Inferior parietal cortex (tissue), 1 donor: ENCODE results near the gene SLC35F6.
"Not testable (repeated sequence)": the region's sequence is repeated elsewhere in the genome, so short reads cannot be mapped to it uniquely, and the experiment has no call there.

Experiments
- DNase-seq: peaks from one replicate; pipeline ENCODE4 v3.0.0-alpha.2; 2016; ENCODE audit errors: extremely low spot score

SLC35F6 gene

DNA sequence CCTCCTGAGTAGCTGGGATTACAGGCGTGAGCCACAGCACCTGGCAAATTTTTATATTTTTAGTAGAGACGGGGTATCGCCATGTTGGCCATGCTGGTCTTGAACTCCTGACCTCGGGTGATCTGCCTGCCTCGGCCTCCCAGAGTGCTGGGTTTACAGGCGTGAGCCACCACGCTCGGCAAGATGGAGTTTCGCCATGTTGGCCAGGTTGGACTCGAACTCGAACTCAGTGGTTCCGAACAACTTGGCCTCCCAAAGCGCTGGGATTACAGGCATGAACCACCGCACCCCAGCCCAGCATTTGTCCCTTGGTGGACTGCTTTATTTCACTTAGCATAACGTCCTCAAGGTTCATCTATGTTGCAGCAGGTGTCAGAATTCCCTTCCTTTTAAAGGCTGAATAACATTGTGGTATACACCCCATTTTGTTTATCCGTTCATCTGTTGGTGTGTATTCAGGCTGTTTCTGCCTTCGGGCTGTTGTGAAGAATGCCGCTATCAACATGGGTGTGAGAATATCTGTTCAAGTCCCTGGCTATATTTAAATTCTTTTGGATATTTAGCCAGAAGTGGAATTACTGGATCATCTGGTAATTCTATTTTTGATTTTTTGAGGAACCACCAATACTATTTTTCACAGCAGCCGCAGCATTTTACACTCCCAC lies 20.6 kb downstream of the SLC35F6 start:
- DNase-seq = no peak

DNA sequence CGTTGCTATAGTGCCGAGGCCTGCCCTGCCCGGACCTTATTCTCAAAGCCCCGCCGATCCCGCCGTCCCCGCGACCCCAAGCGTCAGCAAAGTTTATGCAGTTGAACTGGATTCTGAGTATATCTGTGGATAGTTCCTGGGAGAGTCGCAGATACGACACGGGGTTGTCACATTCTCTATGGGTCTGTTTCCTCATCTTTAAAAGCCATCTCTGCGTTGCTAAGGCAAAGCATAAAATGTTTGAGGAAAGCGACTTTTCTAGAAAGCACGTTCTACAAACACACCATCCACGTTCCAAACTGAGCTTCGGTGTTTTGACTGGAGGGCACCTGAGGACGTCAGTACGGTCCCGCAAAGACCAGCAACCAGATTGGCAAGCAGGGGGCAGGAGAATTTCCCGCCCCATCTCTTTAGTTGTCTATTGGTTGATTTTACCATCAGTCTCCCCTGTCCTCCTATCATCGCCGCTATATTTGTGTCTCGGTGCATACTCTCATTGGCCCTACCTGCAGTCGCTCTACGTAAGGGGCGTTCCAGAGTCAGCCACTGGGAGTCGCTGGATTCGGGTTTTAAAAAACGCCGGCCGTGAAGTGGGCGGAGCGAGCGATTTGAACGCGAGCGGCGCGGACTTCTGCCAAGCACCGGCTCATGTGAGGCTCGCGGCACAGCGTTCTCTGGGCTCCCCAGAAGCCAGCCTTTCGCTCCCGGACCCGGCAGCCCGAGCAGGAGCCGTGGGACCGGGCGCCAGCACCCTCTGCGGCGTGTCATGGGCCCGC lies 21.5 kb downstream of the SLC35F6 start, which contains the start of gene CENPA:
CENPA (plus strand) TSS at position 626 of the 776 bp plus-strand sequence; CDS start at position 767, 141 bp downstream.
- DNase-seq = peak; percentile 99

DNA sequence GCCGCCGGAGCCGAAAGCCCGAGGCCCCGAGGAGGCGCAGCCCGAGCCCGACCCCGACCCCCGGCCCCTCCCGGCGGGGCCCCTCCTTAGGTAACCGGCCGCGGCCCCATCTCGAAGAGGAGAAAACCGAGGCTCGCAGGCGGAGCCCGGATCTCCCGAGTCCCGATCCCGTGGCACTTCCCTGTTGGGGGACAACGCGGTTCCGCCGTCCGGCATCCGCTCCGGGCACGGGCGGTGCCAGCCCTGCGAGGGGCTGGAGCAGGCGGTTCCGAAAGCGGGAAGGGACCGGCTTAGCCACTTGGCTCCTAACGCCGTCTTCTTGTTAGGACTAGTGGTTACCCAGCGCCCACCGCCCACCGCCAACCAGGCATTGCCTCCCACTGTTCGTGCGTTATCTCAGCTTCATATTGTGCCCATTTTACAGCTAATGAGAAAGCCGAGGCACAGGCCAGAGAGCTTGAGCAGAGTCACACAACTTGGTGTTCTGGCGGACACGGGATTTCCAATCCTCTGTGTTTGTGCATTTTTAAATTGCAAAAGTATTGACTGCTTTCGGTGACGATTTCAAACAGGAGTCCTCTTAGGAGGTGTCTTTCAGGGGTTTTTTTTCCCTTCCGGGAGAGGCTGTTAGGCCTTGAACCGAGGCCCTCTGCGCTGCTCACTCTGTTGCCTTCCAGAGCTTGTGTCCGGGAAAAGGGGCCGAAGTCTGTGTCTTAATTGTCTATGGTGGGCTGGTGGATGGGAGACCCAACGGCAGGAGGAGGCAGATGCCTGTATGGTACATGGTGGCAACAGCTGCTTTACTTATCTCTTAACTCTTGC lies 22.3 kb downstream of the SLC35F6 start:
- no peak for DNase-seq

DNA sequence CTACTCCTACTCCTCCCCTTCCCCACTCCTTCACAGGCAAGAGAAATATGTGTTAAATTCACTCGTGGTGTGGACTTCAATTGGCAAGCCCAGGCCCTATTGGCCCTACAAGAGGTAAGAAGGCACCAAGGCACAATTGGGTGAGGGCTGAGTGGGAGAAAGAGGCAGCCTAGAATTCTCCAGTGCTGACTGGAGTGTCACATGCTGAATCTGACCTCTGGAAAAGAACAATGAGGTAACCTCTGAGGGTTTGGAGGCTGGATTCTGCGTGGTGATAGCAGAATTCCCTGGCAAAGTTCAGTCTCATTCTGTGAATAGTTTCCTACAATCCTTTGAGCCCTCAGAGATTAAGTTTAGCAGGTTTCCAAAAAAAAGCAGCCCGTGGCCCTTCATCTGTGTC lies 28.6 kb downstream of the SLC35F6 start:
- no peak for DNase-seq

DNA sequence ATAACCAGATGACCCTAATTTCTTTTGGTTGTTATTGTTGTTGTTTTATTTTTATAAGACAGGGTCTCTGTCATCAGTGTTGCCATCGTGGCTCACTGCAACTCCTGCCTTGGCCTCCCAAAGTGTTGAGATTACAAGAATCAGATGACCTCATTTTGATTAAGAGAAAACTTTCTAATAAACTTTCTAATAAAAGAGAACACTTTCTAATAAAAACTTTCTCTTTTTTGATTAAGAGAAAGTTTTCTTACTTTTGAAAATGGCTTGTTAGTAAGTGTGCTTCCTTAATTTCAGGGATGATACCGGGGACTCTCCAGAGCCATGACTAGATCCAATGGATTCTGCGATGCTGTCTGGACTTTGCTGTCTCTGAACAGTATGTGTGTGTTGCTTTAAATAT lies 29.4 kb downstream of the SLC35F6 start:
- DNase-seq = no peak

DNA sequence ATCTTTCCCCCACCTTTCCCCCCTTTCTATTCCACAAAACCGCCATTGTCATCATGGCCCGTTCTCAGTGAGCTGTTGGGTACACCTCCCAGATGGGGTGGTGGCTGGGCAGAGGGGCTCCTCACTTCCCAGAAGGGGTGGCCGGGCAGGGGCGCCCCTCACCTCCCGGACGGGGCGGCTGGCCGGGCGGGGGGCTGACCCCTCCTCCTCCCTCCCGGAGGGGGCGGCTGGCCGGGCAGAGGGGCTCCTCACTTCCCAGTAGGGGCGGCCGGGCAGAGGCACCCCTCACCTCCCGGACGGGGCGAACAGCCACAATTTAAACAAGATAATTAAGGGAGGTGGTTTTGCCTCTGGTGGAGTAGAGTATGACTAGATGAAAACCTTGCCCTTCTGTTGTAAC lies 31.1 kb downstream of the SLC35F6 start:
- DNase-seq = not testable (repeated sequence)

DNA sequence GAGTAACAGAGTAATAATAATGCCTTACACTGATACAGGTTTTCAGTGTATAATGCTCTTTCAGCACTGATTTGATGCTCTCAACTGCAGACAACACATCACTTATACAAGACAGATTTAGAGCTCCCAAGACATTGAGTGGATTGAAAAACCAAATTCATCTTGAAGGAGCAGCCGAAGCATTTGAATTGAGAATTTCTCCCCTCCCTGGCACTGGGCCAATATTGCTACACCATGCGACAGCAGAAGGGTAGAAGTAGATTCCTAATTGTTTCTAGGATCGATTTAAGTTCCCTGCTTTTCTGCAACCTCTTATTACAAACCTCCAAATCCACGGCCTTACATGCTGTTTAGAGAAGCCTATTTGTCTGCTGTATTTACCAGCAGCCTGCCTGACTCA lies 37.2 kb downstream of the SLC35F6 start:
- no peak for DNase-seq

DNA sequence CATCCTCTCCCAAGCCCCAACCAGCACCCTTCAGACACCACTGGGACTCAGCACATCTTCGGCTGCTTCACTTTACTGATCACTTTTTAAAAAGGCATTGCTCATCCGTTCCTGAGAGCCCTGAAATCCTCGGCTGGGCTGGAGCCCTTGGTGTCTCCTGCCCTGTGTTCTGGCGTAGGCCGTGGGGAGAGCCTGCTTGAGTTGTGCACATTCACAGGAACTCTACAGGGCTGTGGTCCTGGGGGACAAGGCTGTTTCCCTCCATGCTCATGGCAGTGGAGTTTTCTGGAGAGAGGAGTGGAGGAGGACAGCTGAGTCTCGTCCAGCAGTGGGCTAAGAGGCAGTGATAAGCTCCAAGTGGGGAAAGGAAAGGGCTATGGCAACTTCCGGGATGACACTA lies 37.7 kb downstream of the SLC35F6 start:
- no peak for DNase-seq

DNA sequence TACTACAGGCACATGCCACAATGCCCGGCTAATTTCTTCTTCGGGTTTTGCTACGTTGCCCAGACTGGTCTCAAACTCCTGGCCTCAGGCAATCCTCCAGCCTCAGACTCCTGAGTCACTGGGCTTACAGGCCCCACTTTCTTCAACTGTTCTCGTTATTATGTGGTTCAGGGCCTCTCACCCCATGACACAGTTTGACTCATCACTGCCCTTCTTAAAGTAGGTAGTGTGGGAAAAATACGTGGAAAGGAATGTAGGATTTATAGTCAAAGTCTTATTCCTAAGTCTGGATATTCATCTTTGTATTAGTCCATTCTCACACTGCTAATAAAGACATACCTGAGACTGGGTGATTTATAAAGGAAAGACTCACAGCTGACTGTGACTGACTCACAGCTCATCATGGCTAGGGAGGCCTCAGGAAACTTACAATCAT lies 41.2 kb downstream of the SLC35F6 start:
- DNase-seq = no peak

DNA sequence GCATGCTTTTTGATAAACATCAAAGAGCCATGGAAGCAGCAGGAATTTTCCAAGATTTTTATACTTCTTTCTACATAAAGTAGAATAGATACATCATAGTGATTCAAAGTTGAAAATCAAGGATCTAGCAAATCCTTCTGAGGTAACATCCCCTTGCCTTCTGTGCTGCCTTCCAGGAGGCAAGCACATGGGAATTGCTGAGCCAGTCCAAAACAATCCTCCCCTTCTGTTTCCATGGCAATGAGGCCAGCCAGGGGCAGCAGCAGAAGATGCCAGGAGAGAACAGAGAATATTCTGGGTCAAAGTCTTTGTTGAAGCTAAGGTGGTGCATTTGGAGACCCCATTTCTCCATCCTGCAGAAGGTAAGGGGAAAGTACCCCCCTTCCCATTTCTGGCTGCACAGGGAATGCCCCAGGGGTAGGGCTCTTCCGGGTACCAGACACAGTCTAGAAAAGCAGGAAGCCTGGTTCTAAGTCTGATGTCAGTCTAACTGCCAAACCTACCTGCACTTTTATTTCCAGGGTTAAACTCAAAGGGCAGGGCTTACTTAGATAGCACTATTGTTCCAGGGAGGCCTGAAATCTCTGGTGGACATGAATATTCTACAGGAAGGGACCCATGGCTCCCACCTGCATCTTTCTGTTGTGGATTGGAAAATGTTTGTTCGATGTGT lies 43.8 kb downstream of the SLC35F6 start:
- peak; percentile 20 for DNase-seq

DNA sequence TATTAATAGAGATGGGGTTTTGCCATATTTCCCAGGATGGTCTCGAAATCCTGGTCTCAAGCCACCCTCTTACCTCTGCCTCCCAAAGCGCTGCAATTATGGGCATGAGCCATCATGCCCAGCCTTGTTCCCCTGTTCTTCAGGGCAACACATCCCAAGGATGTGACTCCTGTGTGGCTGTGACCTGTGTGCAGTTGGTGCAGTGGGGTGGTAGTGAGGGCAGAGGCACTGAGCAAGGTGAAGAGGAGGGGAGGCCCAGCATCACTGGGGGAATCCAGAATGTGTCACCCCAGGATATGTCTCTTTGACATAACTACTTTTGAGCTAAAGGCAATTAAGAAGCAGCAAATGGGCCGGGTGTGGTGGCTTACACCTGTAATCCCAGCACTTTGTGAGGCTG lies 45.1 kb downstream of the SLC35F6 start:
- DNase-seq = no peak

DNA sequence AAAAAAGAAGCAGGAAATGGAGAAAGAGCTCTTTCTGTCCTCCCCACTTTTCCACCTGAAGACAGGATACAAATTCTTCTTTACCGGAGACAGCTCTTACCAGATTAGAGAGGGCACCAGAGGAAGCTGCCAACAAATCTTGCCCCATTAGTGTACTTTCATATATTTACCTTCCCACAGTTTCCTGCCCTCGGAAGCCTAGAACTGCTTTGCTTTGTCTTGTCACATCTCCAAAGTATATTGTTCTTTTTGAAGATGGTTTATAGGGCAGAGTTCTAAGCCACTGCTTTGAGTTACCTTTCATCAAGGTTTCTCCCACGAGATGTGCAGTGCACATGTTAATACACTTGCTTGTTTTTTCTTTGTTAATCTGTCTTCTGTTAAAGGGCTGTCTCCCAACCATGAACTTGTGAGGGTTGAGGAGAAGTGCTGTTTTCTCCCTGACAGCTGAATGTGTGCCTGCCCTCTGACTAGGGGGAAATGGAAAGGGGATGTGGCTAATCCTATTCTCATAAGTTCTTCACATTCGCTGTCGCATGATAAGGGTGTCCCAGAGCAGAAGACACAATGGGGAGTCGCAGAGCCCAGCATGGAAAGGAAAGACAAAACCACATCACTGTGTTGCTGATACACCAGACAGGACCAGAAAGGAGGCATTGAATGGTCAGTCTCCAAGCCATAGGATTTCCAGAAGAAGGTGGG lies 45.9 kb downstream of the SLC35F6 start:
- peak; percentile 17 for DNase-seq

DNA sequence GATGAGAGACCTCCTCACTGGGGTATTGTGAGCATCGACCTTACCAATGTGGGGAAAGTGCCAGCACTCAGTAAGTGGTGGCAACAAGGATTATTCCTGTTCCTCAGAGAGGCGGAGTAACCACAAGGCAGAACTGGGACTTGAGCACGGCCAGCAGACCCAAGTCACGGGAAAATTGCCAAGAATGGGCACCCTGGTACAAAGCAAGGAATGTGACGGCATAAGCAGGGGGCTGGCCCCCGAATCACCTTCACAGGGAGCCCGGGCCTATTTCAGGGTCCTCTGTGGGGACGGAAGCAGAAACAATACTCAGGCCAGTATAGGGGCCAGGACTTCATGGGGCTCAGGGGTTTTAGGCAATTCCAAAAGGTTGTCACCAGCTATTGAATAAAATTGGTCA lies 47.2 kb downstream of the SLC35F6 start:
- no peak for DNase-seq

DNA sequence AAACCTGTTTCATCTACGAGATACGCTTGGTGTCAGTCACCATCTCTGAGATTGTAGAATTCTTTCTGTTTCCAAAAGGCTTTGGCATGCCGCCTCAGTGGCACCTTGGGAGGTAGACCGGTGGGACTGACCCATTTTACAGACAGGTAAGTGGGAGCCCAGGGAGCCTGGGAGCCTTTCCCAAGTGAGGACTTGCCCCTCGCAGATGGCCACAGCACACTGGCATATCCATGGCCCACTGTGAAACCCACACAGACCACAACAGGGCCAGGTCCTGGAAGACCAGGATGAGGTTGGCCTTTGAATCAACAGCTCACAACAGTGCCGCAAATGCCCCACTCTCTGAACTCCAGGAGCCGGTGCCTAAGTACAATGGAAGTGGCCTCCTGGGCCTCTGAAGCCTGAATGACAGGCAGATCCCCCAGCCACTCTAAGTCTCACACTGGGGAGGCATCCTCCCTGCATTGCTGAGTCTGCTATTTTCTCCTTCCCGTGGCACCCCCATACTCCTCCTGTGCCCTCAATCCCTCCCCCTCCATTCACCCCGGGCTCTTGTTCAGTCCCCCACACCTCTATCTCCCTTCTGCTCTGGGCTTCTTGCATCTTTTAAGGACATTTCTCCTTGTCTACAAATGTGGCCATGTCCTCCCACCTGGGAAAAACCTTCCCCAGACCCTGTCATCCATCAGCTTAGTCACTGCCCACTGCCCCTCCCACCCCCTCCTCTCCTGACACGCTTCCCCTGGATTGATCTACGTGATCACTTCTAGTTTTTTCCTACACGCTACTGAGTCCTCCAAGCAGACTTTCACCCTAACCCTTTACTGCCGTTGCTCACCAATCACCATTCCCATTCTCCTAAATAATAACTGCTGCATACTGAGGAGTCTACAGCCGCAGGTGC lies 48.0 kb downstream of the SLC35F6 start:
- DNase-seq = no peak

DNA sequence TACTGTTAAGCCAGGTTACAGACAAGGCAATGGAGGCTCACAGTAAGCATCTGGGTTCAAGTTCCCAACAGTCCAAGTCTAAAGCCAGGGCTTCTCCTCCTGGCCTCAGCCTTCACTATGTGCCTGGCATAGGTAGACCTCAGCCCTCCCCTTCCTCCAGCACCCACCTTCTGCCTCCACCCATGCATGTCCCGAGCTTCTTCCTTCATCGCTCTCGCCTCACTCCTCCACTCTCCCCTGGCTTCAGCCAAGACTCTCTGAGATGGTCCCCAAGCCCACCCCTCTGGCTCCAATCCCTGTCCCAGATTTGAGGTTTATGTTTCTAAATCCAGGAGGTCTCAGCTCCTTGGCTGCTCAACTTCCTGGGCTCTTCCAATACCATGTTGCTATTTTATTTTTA lies 48.6 kb downstream of the SLC35F6 start:
- DNase-seq = no peak

DNA sequence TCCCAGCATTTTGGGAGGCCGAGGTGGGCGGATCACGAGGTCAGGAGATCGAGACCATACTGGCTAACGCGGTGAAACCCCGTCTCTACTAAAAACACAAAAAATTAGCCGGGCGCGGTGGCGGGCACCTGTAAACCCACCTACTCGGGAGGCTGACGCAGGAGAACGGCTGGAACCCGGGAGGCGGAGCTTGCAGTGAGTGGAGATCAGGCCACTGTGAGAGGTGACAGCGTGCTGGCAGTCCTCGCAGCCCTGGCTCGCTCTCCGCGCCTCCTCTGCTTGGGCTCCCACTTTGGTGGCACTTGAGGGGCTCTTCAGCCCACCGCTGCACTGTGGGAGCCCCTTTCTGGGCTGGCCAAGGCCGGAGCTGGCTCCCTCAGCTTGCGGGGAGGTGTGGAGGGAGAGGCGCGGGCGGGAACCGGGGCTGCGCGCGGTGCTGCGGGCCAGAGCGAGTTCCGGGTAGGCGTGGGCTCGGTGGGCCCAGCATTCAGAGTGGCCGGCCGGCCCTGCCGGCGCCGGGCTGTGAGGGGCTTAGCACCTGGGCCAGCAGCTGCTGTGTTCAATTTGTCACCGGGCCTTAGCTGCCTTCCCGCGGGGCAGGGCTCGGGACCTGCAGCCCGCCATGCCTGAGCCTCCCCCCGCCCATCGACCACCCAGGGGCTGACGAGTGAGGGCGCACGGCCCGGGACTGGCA lies 50.1 kb downstream of the SLC35F6 start:
- DNase-seq = not testable (repeated sequence)

DNA sequence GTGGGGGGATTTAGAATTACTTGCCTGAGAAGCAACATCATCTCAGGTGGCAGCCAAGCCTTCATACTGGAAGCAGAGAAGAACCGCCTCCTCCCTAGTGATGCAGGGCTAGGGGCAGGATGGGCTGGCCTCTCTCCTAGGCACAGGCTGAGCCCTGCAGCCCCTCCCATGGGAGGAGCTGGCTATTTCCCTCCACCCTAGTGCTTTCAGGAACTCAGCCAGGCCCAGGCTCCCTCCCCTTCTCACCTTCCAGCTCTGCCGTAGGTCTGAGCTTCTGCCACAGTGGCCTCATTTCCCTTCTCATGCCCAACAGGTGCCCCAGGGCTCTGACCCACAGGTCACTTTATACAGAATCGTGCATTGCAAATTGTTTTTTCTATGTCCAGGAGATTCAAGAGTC lies 52.8 kb downstream of the SLC35F6 start:
- DNase-seq = no peak

DNA sequence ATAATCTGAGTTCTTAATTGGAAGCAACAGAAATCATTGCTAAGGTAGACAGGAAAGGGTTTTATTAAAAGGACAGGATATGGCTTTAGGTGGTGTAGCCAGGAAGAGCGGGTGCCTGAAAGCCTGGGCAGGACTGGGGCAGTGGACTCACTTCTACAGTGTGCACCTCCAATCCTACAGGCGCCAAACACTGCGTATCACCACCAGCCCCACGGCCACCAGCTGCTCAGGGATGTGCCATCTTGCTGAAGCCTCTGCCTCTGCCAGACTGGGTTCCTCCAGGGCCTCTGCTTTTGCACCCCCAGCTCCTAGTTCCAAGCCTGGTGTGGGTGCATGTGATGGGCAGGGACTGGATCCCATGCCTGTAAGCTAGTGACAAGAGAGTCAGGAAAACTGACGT lies 54.2 kb downstream of the SLC35F6 start:
- DNase-seq = no peak

DNA sequence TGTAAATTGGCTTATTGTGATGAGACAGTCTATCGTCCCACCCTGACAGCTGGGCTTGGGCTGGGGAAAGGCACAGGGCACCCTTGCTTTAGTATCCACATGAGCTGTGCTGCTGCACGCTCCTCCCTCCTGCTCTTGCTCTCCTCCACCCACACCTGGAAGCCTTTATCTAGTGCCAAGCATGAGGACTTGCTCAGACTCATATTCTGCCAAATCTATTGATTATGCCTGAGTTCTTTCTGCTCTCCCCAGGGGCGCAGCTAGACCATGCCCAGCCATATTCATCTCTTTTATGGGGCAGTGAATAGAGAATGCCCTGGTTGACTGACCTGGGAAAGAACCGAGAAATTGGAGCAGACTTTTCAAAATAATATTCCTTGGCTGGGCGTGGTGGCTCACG lies 54.9 kb downstream of the SLC35F6 start:
- no peak for DNase-seq

DNA sequence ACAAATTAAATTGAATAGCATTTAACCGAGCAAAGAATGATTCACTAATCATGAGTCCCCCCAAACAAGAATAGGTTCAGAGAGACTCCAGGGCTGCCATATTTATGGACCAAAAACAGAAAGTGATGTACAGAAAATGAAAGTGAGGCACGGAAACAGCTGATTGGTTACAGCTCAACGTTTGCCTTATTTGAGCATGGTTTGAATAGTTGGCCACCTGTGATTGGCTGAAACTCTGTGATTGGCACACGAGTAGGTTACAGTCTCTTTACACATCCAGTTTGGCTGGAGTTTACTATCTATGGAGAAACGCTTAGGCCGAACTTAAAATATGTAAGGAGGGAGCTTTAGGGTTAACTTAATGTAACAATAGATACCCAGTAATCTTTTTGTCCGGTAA lies 56.8 kb downstream of the SLC35F6 start:
- DNase-seq = no peak
